Hematopoietic multipotent progenitor cell treated with erythropoietin and hydrocortisone succinate and interleukin-3 and kit ligand, for 8 days (in vitro differentiated cells): ENCODE data around the gene LRFN5.
"Not testable (repeated sequence)": the region's sequence is repeated elsewhere in the genome, so short reads cannot be mapped to it uniquely, and the experiment has no call there.

Experiments used
- DNase-seq: peaks from one replicate; pipeline ENCODE4 v3.0.0-alpha.2; 2015

Gene LRFN5

GRCh38 chr14:41641690-41642089 lies 35.0 kb downstream of the LRFN5 start:
- DNase-seq: no peak

DNA sequence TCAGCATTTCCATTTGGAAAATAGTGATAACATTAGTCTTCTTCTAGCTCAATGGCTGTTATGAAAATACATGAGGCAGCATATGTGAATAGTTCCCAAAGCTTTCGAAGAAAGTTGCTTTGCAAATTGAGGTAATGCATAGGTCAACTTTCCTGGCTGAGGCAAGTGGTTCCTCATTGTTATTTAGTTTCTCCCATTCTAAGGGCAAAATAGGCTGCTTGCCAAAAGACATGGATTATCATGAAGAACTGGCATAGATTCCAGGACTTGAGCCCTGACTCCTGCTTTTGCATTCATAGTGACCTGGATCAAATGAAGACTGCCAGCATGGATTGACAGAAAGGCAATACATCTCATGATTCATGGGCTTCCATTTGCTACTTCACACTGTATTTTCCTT lies 35.7 kb downstream of the LRFN5 start:
- DNase-seq: no peak

DNA sequence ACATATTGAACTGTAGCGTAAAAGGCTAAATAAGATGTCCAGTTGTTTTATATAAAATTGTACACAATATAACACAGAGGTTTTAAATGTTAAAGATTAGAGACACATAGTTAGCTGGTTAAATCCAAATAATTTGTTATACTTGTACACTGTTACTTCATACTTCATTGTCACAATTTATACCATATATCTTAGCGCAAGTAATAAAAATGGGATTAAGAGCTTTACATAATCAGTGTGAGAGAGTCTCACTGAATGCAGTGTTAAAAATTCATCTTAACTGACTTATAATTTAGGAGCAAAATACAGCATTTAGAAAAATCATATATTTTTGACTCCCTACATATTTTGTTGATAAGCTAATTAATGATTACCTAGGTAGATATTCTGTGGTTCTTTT lies 36.1 kb downstream of the LRFN5 start:
- DNase-seq: no peak

- DNase-seq: no peak
Observed at GRCh38 chr14:41644606-41645005, 37.9 kb downstream of the LRFN5 start.

DNA sequence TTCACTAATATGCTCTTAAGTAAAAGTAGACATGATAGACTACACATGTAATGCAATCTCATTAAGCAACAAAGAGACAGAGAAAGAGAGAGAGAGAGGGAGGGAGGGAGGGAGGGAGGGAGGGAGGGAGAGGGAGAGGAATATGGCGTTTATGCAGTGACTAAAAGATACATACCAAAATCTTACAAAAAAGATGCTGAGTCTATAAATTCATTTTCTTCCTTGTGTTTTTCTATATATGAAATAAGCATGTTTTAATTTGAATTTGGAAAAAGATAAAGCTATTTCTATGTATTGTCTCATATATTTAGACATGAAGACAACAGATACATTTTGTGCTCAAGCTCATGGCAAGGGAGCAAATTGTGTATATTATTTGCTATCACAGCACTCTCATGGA lies 44.1 kb downstream of the LRFN5 start:
- DNase-seq: no peak

GRCh38 chr14:41654196-41654595 lies 47.5 kb downstream of the LRFN5 start:
- DNase-seq: no peak

DNA sequence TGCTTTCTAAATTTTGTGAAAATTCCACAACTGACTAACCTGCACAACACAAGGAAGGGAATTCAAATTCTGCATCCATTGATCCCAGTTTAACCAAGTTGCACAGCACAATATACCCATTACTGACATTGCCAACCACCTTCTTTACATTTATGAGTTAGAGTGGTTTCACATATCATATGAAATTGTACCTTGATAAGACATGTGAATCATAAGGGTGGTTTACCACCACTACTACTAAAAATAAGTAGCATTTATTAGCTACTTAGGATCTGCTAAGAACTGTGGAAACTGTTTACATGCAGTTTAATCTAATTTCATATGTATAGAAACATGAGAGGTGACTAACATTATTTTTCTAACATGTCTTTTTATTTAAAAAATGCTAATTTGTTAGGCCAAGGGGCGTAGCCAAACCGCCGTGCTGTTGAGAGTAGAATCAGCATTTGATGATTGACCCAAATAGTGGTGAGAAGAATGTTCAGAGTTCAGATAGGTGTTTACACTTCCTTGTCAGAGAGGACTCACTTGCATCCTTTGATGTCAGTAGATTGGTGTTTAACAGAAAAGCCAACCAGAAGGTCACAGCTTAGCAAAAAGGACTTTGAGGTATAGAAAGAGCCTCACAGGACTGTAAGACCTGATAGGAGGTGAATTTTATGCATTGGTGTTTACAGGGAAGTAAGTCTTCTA lies 56.2 kb downstream of the LRFN5 start:
- DNase-seq: no peak

DNA sequence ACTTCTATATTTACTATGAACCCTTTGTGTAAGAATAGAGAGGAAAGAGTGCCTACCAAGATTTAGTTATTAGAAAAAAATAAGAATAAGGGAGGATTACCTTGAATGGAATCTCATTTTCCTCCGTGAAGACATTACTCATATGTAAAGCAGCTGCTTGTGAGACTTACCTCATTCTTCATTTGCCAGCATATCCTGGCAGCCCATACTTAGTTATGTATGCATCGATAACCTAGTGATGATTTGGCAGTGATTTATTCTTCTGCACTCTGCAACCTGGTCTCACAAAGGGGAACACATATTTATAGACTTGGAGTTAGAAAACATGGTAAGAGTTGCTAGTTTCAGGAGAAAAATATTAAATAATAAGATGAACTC lies 56.8 kb downstream of the LRFN5 start:
- DNase-seq: no peak

GRCh38 chr14:41666301-41666700 lies 59.6 kb downstream of the LRFN5 start:
- no peak for DNase-seq

DNA sequence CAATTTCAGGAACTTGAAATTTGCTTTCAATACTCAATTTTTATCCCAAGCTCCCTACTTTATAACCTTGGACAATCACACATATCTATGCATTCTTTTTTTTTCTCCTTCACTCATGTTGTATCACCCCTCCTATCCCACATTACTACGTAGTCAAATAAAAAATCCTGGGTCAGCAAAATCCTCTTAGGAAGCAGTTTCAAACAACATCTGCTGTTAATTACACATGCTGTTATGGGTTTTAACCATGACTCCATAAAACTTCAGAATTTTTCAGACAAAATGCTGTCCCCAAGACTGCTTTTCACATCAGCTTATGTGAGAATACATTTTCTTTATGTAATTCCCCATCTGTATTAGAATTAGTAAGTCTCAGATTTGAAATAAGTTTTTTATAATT lies 61.7 kb downstream of the LRFN5 start:
- DNase-seq: no peak

DNA sequence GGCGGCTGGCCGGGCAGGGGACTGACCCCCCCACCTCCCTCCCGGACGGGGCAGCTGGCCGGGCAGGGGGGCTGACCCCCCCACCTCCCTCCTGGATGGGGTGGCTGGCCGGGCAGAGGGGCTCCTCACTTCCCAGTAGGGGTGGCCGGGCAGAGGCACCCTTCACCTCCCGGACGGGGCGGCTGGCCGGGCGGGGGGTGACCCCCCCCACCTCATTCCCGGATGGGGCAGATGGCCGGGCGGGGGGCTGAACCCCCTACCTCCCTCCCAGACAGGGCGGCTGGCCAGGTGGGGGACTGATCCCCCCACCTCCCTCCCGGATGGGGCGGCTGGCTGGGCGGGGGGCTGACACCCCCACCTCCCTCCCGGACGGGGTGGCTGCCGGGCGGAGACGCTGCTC lies 66.9 kb downstream of the LRFN5 start:
- DNase-seq: not testable (repeated sequence)

DNA sequence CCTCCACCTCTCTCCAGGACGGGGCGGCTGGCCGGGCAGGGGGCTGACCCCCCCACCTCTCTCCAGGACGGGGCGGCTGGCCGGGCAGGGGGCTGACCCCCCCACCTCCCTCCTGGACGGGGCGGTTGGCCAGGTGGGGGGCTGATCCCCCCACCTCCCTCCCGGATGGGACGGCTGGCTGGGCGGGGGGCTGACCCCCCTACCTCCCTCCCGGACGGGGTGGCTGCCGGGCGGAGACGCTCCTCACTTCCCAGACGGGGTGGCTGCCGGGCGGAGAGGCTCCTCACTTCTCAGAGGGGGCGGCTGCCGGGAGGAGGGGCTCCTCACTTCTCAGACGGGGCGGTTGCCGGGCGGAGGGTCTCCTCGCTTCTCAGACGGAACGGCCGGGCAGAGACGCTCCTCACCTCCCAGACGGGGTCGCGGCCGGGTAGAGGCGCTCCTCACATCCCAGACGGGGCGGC lies 67.9 kb downstream of the LRFN5 start:
- not testable (repeated sequence) for DNase-seq

DNA sequence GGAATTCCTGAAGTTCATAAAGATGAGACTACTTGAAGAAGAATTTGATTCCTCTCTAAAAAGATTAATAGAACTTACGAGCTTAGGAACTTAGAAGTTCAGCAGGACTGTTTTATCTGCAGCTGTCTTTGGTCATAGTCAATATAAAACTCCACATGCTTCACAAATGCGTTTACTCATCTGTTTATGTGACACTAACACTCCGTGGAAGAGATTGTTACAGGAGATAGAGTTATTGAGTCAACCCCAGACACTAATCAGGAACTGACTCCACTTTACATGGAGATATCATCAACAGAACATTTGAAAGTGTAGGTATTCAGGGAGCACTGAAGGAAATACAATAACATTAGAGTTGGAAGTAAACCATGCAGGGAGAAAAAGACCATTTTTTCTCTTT lies 92.8 kb downstream of the LRFN5 start:
- no peak for DNase-seq

GRCh38 chr14:41718477-41719166 lies 111.9 kb downstream of the LRFN5 start:
- no peak for DNase-seq

DNA sequence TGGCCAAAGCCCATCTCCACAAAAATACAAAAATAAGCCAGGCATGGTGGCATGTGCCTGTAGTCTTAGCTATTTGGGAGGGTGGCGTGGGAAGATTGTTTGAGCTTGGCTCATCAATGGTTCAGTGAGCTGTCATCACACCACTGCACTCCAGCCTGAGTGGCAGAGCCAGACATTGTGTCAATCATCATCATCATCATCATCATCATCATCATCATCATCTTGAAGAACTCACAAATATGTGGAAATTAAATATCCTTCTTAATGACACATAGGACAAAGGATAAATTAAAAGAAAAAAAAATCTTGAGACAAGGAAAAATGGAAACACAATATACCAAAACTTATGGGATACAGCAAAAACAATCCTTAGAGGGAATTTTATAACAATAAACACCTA lies 132.5 kb downstream of the LRFN5 start:
- DNase-seq: no peak

GRCh38 chr14:41743140-41743539 lies 136.5 kb downstream of the LRFN5 start:
- DNase-seq: no peak

GRCh38 chr14:41749429-41749828 lies 142.8 kb downstream of the LRFN5 start:
- DNase-seq: no peak

- not testable (repeated sequence) for DNase-seq
Observed at GRCh38 chr14:41750575-41750974, 143.9 kb downstream of the LRFN5 start.

- no peak for DNase-seq
Observed at GRCh38 chr14:41758011-41758665, 151.5 kb downstream of the LRFN5 start.

DNA sequence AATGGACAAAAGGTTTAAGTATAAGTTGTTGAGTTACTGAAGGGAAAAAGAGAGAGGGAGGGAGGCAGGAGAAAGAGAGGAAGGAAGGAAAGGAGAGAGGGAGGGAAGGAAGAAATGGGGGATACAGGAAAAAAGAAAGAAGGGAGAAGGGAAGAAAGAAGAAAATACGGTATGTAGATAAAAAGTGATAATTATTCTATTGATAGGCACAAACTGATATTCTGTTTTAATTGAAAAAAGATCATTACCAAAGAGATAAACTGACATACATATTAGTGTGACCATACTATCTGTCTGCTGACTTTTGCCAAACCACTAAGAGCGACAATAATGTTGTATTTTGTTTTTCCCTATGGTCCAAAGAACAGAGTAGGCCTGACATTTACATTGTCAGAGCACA lies 154.5 kb downstream of the LRFN5 start:
- DNase-seq: no peak

DNA sequence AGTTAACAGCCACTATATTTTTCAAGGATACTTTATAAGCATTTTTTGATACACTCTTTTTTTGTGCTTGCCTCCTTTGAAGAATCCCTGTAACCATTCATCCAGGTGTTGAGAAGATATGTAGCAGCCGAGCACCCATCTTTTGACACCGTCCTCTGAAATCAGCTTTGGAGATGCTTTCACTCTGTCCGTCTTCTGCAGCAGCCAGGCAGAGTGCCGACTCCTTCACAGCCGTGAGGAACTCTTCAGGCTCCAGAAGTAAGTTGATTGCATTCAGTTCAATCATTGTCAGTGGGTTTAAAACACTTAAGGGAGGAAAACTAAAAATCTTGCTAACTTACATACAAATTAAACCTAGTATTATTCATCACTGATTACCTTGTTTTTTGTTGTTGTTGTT lies 160.1 kb downstream of the LRFN5 start:
- DNase-seq: no peak

DNA sequence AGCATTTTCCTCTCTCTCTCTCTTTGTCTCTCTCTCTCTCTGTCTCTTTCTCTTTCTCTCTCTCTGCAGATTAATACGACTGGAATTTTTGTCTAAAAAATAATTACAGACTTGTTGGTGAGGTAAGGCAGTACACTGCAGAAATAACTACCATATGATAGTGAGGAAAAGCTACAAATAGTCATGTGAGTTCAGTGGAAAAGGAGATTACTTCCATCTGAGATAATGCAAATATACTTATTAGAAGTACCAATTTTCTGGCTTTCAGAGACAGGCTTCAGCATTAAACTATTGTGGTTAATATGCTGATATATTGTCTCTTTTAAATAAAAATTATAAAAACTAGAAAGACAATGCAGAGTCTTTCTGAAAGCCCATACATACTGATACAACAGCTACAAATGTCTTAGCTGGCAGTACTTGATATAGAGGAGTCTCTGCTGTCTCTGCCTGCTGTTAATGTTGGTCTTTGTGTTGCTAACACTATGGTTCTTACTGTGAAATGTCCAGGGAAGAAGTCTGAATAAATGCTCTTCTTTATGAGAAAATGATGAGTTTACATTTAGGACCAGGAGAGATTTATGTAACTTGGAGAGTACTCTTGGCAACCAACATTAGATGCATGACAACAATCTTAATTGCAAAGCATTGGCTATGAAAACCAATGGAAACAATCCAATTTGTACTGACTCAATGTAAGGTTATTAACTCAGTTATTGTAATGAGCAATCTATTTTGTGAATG lies 167.0 kb downstream of the LRFN5 start:
- DNase-seq: no peak

DNA sequence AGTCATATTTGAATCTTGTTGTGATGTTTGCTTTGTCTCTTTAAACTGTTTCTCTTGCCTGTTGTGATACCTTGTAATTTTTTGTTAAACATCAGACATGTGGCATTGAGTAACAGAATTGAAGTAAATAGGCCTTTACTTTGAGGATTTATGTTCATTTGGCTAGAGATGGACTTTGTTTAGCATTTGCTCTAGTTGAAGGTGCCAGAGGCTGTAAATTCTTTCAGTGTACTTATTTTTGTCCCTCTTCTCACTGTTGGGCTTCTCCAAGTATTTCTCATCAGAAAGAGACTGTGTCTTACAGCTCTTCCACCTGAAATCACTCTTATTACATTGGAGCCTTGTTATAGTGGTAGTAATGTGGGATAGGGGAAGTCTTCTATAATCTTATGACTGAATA lies 175.8 kb downstream of the LRFN5 start:
- no peak for DNase-seq

- DNase-seq: no peak
Observed at GRCh38 chr14:41783403-41783802, 176.7 kb downstream of the LRFN5 start.
